ENCODE measurements around the gene CAPG.
A peak's percentile ranks its signal among the peaks of the same experiment; 100 is the strongest.

CAPG gene

GRCh38 chr2:85438201-85439024 lies 28.2 kb upstream of the CAPG start:
- DNase-seq (ENCODE audit: low read depth): no peak

- DNase-seq (ENCODE audit: low read depth): peak; percentile 47
These were observed 27.5 kb upstream of the CAPG start for GRCh38 chr2:85437488-85438200.

GRCh38 chr2:85436836-85437487 lies 26.8 kb upstream of the CAPG start:
- no peak for DNase-seq (ENCODE audit: low read depth)

GRCh38 chr2:85435981-85436835 lies 26.0 kb upstream of the CAPG start:
- DNase-seq (ENCODE audit: low read depth): no peak

- DNase-seq (ENCODE audit: low read depth): no peak
These were observed 25.2 kb upstream of the CAPG start for GRCh38 chr2:85435220-85435958.

GRCh38 chr2:85434696-85435095 lies 24.5 kb upstream of the CAPG start:
- no peak for DNase-seq (ENCODE audit: low read depth)

- DNase-seq (ENCODE audit: low read depth): no peak
These were observed 23.4 kb upstream of the CAPG start for GRCh38 chr2:85433511-85434089.

- no peak for DNase-seq (ENCODE audit: low read depth)
These were observed 21.5 kb upstream of the CAPG start for GRCh38 chr2:85431570-85432205.

- no peak for DNase-seq (ENCODE audit: low read depth)
These were observed 20.8 kb upstream of the CAPG start for GRCh38 chr2:85430752-85431569.

GRCh38 chr2:85429924-85430289 lies 19.7 kb upstream of the CAPG start:
- DNase-seq (ENCODE audit: low read depth): no peak

- no peak for DNase-seq (ENCODE audit: low read depth)
These were observed 19.2 kb upstream of the CAPG start for GRCh38 chr2:85429213-85429923.

GRCh38 chr2:85428343-85428881 lies 18.2 kb upstream of the CAPG start:
- no peak for DNase-seq (ENCODE audit: low read depth)

GRCh38 chr2:85427300-85427835 lies 17.2 kb upstream of the CAPG start:
- no peak for DNase-seq (ENCODE audit: low read depth)

GRCh38 chr2:85425588-85425987 lies 15.4 kb upstream of the CAPG start:
- no peak for DNase-seq (ENCODE audit: low read depth)

- DNase-seq (ENCODE audit: low read depth): no peak
These were observed 13.4 kb upstream of the CAPG start for GRCh38 chr2:85423525-85423924.

GRCh38 chr2:85422072-85422457 lies 11.9 kb upstream of the CAPG start:
- no peak for DNase-seq (ENCODE audit: low read depth)

GRCh38 chr2:85421260-85422071 lies 11.3 kb upstream of the CAPG start:
- no peak for DNase-seq (ENCODE audit: low read depth)

Measured in stimulated activated CD8-positive, alpha-beta memory T cell treated with anti-CD3 and anti-CD28 coated beads, Interleukin-15, amount 100 ng/mL, for 24 hours (primary cell).